Measurements from ENCODE around the gene RPL22.

The RPL22 gene

DNA sequence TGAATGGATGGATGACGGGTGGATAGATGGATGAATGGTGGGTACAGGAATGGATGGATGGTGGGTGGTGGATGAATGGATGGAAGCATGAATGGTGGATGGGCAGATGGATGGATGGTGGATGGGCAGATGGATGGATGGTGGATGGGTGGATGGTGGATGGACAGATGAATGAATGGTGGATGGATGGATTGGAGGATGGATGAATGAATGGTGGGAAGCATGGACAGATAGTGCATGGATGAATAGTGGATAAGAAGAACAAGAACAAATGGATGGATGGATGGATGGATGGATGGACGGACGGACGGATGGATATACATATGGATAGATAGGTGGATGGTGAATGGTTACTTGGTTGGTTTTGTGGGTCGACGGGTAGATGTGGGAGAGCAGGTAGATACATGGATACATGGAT lies 24.0 kb downstream of the RPL22 start:
- no peak for DNase-seq (ENCODE audit: low read depth in 2 of 2)

DNA sequence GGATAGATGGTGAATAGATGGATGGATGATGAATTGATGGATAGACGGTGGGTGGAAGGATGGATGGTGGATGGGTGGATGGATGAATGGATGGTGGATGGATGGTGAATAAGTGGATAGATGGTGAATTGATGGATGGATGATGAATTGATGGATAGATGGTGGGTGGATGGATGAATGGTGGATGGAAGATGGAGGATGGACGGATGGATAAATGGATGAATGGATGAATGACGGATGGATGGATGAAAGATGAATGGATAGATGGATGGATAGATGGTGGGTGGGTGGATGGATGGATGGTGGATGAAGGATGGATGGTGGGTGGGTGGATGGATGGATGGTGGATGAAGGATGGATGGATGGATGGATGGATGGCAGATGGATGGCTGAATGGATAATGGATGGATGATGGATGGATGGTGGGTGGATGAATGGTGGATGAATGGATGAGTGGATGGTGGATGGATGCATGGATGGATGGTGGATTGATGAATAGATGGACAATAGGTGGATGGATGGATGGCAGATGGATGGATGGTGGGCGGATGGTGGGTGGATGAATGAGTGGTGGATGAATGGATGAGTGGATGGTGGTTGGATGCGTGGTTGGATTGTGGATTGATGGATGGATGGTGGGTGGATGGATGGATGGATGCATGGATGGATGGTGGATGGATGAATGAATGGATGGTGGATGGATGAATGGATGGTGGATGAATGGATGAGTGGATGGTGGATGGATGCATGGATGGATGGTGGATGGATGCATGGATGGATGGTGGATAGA lies 24.6 kb downstream of the RPL22 start:
- DNase-seq (ENCODE audit: low read depth in 2 of 2): no peak

DNA sequence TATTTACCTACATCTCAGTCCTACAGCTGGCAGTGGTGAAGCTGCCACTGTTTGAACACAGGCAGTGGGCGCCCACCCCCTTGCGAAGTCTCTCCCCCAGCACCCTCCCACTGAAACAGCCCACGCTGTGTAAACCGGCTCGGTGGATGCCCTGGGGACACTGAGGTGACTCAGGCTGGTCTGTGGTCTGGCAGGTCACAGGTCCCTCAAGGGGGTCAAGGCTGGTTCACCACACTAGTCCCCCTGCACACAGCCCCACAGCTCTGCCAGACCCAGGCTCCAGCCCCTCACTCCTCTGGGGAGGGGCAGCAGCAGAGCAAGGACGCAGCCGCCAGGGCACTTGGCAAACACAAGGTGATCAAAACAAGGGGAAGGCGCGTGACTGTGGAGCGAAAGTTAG lies 26.8 kb downstream of the RPL22 start:
- no peak for DNase-seq (ENCODE audit: low read depth in 2 of 2)

DNA sequence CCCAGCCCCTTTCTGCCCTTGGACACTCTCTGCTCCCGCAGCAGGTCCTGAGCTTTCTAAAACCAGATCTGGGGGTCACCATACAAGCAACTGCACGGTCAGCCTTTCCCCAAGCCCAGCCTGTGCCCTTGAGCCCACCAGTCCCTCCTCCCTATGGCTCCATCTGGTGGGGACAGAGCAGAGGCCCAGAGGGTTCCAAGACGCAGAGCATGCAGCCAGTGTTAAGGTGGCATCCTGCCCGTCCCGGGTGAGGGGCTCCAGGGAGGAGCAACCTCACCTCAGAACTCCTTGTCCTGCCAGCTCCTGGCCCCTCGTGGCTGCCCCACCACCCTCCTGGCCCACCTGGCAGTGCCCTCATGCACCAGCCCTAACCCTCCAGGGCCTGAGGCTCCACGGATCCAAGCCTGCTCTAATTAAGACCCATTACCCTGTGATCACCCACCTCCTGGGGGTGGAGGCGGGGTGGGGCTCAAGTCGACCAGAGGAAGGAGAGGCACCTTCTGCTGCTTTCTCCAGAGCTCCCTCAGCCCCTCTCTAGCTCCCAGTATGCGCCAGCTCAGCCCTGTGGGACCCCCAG lies 27.8 kb downstream of the RPL22 start:
- no peak for DNase-seq (ENCODE audit: low read depth in 2 of 2)

DNA sequence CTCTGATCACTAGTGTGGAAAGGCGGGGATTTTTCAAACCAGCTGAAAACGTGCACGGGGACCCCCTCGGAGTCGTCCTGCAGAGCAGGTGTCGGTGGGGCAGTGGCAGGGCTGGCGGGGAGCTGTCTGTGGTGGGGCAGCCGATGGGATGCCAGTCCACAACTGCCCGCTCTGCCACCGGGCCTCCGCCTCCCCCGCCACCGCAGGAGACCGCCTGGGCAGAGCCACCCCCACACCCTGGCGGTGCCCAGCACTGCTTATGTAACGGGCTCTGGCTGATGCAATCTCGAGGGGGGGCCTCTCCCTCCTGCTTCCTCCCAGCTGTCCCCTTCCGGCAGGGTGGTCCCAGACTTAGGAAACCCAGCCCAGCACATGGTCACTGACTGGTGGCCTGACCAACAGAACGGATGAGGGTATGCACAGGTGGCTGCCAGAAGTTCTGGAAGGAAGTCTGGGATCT lies 28.6 kb downstream of the RPL22 start:
- DNase-seq (ENCODE audit: low read depth in 2 of 2): no peak

DNA sequence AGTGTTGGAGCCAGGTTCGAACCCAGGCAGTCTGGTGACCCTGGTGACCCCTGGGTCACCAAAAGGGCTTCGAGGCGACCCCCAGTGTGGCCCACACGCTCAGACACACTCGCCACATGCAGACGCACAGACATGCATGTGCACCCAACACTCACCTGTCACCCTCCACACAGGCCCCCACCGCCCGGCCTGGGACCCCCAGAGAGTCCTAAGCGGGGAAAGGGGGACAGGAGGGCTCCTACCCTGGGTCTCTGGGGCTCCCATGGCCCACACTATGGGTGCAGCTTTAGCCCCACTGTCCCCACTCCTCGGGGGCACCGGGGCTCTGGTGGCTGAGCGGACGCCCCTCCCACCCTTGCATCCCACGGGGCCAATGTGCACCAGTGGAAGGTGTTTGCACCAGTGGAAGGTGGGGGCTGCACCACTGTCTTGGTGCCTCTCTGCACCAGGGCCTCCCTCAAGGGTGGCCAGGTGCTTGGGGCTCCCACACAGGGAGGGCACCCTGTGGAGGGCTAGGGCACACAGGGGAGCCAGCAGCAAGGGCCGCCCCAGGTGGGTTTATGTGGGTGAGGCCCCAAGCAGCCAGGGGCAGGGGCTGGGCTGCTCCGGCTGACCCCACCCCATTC lies 29.2 kb downstream of the RPL22 start:
- DNase-seq (ENCODE audit: low read depth in 2 of 2): no peak

DNA sequence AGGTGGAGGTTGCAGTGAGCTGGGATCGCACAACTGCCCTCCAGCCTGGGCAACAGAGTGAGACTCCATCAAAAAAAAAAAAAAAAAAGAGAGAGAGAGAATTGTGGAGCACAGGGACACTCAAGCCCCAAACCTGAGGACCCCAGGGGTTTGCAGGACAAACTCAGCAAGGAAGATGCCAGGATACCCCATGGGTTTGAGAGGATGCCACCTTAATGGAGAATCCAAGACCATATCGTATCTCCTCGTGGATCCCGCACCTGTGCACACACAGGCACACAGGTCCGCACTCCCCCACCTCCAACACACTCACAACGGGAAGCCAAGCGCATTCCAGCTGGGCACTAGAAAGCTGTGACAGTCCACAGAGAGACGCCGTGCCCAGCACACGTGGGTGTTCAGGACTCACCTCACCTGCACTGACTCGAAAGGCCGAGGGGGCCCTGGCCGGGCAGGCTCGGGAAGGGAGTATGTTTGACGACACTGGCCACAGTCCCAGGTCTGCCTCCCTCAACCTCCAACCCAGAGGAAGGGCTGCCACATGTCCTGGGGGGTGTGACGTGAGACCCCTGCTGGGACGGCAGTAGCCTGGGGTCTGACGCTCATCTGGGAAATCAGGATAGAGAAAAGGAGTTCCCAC lies 30.3 kb downstream of the RPL22 start:
- no peak for DNase-seq (ENCODE audit: low read depth in 2 of 2)

DNA sequence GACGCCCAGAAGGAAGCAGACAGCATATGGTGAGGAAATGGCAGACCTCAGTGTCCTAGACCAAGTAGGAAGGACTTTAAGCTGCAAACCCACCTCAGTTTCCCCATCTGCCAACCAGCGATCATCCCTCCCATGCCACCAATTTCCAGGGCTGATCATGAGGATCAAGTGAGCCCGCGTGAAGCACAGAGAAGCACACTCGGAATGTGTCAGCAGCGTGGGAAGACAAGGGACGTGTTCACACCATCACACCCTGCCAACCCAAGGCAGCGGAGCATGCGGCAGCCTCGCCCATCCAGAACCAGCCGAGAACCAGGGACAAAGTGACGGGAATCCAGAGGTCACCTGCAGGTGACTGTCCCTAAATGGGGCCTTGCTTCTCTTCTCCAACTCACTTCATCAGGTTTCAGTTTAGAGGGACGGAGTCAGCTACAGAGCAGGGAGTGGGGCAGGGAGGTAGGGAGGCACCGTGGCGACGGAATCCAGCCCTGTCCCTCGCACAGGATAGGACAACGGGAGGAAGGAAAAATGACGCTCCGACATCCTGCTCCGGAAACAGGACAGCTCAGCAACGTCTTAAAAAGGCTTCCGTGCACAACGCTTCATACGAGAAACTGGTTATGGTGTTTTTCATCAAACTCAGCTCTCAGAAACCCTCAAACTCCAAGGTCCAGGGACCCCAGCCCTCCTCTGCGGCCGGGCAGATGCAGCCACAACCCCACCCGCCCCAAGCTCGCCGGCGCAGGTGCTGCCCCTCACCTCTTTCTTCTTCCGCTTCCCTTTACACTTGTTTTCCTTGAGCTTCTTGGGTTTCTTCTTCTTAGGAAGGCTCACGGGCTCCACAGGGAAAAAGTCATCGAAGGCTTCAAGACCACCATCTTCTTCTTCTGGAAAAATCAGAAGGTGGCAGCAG lies 31.7 kb downstream of the RPL22 start:
- DNase-seq (ENCODE audit: low read depth in 2 of 2): no peak

DNA sequence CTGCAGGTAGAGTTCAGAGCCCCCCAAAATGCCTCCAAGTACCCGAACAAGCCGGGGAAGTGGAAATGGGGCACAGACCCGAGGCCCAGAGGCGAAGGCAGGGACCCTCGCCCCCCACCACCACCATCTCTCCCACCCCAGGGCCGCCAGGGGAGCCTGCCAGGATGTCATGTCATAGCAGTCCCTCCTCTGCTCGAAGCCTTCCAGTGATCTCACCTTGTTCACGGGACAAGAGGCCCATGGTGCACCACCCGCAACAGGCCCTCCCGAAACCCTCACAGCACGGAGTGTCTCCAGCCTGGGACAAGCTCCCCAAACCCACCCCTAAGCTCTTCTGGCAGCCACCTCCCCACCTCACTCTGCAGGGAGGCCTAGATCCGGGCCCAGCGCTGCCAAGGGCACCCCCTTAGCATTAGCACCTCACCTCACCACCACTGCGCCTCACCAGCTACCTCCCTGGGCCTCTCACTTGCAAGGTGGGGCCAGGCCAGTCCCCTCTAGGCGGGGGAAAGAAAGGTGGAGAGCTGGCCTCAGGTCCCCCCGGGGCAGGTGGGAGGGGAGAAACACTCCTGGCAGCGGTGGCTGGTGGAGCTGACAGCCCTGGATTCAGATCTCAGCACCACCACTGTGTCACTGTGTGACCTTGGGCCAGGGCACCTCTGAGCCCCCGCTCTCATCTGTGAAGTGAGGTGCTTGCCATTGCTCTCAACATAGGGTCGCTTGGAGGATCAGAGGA lies 32.6 kb downstream of the RPL22 start:
- DNase-seq (ENCODE audit: low read depth in 2 of 2): no peak

DNA sequence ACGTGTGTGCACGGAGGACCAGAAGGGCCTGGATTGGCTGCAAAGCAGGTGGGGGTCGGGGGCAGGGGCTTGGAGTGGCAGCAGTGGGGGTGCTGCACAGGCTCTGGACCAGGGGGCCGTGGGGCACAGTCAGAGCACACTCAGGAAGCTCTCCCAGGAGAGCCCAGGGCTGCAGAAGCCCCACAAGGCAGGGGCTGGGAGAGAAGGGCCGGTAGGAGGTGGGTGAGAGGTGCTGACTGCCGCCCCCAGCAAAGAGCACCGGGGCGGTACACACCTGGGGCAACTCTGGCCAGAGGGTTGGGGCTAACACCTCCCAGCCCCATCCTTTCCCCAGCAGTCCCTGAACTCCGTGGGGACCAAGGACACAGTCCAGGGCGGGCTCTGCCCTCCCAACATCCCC lies 33.2 kb downstream of the RPL22 start:
- no peak for DNase-seq (ENCODE audit: low read depth in 2 of 2)

DNA sequence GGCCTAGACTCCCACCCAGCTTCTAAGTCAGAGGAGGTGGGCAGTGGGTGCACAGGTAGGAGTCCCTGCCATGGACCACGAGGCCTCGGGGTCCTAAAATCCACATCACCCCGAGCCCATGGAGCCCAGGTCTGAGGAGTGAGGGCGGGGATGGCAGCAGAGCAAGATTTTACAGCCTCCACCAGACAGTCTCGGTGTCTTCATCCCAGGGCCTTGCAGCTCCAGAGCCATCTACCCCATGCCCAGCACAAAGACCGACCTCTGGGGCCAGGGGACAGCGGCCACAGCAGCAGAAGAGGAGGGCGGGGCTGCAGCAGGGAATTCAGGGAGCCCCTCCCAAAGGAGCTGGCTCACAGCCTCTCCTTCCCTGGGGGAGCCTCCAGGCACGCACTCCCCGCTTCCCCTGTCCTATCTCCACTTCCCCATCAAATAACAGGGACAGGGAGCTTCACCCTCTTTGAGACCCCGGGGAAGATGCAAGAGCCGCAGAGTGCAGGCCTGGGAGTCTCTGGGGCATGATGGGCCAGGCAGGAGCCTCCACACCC lies 33.9 kb downstream of the RPL22 start:
- DNase-seq (ENCODE audit: low read depth in 2 of 2): no peak

DNA sequence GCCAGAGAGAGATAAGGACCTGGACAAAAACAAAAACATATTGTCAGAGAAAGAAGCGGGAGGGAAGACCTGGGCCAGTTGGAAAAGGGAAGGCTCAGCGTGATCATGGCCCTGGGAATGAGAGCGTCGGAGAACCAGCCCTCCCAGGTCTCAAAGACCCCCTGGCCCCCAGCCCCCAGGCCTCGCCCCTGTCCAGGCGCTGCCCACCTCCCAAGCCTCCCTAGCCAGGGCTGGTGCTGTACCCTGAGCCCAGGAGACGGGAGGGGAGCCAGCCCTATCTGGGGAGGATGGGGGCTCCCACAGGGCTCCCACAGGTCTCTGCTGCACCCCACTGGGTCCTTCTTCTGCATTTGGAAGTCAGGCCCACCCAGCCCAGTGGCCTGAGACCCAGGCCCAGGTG lies 34.4 kb downstream of the RPL22 start:
- no peak for DNase-seq (ENCODE audit: low read depth in 2 of 2)

DNA sequence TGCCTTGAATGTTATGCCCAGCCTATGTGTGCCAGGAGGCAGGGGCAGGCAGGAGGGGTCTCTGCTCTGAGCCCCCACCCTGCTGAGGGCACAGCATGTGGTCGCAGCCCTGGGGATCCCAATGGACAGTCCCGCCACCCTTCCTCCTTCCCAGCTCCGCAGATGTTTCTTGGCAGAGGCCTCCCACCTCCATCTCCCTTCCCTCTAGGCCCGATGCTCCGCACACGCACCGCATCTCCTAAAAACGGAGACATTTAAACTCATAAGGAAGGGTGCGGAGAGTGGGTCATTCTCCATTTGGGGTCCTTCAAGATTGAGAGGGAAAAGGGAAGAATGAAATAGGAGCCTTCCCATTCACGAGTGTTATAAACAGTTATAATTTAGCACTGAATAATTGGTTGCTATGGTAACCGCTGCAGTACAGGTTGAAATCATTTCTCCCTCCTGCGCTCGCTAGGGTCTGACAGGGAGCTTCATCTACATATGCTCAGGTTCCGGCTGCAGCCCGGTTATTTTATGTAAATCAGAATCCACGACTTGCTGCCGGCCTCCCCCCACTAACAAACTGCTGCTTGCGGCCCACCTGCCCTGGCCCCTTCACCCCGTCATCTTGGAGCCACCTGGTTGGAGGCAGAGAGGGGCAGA lies 35.3 kb downstream of the RPL22 start:
- no peak for DNase-seq (ENCODE audit: low read depth in 2 of 2)

DNA sequence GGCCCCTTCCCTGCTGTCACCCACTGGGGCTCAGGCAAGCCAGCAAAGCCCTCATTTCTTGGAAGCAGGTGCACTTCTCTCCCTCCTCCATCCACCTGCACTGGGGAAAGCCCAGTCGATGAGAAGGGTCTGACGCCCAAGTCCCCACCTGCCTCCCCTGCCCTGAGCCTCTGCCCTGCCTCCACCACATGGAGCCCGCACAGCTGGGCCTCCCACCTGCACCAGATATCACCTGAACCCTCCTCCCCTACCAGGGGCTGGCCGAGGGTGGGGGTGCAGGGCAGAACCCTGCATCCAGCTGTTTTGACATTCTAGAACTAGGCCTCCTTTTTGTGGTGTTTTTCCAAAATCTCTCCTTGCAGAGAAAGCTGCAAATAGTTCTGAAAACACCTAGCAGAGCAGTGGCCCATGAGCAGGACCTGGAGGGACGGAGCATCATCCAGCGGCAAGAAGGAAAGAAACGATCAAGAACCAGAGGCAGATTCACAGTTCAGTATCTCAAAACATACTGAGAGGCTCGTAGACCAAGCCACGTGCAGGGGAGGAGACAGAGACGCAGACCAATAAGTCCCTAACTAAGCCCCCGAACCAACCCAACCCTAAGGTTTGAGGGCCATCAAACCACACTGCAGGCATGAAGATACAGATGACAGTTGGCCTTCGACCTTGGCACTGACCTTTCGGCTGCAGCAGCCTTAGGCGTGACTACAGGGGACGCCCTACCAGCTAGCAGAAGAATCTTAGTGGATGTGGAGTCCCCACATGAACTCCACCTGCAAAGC lies 36.0 kb downstream of the RPL22 start:
- DNase-seq (ENCODE audit: low read depth in 2 of 2): no peak

DNA sequence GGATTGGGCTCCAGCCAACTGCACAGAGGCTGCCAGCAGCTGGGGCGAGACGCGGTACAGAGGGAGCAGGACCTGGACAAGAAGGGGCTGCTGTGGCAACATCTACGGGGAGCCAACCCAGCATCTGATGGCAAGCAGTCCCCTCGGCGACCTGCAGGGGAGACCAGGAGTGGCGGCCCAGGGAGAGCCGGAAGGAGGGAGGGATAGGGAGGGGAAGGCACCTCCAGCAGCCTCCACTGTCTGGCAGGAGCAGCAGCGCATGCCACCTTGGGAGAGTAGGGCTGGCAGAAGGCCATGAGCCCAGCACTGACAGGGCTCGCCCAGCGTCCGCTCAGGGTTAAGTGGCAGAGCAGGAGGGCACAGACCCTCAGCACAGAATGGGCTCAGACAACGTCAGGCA lies 36.6 kb downstream of the RPL22 start:
- DNase-seq (ENCODE audit: low read depth in 2 of 2): no peak

DNA sequence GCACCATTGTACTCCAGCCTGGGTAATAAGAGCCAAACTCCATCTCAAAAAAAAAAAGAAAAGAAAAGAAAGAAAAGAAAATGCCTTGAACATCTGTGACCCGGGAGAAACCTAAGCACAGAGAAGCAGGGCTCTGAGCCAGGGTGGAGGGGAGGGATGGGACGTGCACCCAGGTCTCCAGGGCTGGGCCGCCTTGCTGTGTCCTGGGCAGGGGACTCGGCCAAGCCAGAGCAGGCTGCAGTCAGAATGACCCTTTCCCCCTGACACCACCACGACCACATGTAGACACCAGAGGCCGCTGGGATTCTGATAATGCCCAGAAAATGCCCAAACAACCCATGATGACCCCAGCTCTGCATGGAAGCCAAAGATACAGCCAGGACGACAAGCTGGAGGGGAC lies 37.1 kb downstream of the RPL22 start:
- DNase-seq (ENCODE audit: low read depth in 2 of 2): no peak

DNA sequence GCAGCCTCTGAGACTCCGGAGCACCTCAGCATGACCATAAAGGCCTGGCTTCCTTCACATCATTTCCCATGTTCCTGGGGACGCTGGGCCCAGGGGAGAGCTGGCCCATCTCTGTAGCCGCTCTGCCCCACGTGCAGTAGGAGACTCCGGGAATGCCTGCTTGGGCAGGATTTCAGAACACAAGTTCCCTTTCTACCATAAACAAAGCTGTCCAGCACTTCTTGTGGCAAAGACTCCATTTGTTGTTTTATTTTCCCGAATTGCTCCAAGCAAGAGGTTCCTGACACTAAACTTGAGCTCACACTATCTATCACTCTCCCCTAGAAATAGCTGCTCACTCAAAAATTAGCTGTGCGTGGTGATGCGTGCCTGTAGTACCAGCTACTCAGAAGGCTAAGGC lies 41.2 kb downstream of the RPL22 start:
- no peak for DNase-seq (ENCODE audit: low read depth in 2 of 2)

DNA sequence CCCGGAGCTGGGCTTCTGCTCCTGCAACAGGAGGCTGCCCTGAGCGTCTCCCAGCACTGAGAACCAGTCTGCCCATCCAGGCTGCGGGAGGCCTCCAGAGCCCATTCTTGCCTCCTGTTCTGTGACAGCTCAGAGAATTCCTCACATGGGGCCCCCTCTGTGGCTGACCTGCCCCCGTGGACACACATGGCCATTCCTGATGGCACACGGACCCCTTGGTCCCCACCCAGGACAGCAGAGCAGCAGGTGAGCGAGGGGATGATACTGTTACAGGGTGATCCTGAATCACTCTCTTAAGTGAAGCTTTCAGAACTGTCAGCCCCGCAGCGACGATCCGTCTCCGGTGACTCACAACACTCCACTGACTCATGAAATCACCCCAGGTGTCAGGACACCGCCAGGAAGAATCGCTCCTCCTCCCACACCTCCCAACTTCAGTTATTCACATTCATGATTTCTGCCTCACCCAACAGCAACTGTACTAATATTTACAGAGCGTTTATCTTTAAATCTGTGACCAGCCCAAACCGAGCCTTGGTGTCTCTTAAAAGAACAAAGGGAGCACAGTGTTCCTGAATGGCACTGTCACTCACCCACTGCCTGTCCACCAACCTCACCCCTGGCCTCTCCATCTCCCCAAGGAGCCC lies 41.7 kb downstream of the RPL22 start:
- peak in 1 of 2 donors; percentile 8 for DNase-seq (ENCODE audit: low read depth in 2 of 2)

DNA sequence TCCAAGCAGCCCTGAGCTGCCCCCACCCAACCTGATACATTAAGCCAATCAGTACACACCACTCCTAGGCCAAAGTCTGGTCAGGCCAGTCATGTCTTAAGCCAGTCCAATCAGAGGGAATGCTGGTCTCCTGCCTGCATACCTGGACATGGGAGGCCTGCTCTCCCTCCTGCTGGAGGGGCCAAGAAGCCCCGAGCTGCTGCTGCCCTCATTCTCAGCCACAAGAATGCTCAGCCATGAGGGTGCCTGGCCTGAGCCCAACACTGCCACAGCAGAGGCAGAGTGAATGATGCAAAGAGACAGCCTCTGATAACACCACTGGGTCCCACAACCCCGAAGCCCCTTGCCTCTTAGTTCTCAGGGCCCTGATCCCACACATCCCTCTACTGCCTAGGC lies 42.3 kb downstream of the RPL22 start:
- no peak for DNase-seq (ENCODE audit: low read depth in 2 of 2)
